Transverse colon (tissue), 4 donors: ENCODE measurements around the gene CELF4.

Experiments
- EP300 ChIP-seq: sonication (generic); formaldehyde crosslinking; IDR thresholded peaks from one replicate; pipeline ENCODE4 v1.6.1; 2017; ENCODE audit warnings: antibody characterized with exemption, low read depth
- POLR2A ChIP-seq: fragments of 450-650 bp; IDR thresholded peaks from one replicate; pipeline ENCODE4 v1.6.1; 2016; ENCODE audit warnings: antibody characterized with exemption, mild to moderate bottlenecking, moderate library complexity
- POLR2AphosphoS5 ChIP-seq, 3 donors: sonication (generic); formaldehyde crosslinking; IDR thresholded peaks; one replicate each; pipeline ENCODE4 v1.6.1; 2016; ENCODE audit warnings: antibody characterized with exemption in 3 of 3
- TF ChIP-seq, protein P1 (sequence below), 5 experiments: fragments of 200-600 bp in 3 of 5; fragments of 450-650 bp in 2 of 5; sonication (generic) in 3 of 5; IDR thresholded peaks; 1 replicate in 2 of 5; 2 replicates in 3 of 5; pipeline ENCODE4 v1.5.1; 2016 to 2017; ENCODE audit warnings: antibody characterized with exemption in 5 of 5, inconsistent platforms in 3 of 5, mild to moderate bottlenecking in 2 of 5, moderate library complexity in 1 of 5

DNA sequence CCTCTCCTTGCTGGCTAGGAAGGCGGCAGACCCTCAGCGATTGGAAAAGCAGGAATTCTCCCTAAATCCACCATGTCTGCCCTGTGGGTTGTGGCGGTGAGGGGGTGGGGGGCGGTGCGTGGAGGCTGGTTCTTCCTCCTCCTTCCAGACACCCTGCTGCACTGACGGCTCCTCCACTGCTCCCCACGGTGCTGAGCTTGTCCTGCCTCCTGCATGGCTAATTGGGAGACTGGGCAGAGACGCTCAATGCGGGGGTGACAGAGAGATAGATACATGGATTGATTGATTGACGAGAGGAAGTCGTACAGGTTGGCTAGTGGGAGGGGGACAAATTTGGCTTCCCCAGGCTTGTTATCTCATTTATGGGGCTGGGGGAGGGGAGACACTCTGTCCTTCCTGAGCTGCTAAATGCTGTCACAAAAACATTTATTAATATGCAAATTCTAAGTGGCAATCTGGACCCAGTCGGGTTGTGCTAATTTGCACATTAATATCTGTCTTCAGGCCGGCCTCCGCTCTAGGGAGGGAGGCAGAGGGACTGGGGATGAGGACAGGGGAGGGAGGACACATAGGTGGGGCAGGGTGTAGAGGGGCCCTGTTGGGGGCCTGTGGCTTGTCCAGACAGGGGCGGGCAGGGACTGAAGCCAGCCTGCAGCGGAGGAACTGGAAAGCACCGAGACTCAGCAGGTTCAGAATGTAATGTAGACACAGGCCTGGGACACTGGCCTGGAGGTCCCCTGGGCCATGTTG is 181.6 kb downstream of the CELF4 start:
- TF ChIP-seq, protein P1, sequence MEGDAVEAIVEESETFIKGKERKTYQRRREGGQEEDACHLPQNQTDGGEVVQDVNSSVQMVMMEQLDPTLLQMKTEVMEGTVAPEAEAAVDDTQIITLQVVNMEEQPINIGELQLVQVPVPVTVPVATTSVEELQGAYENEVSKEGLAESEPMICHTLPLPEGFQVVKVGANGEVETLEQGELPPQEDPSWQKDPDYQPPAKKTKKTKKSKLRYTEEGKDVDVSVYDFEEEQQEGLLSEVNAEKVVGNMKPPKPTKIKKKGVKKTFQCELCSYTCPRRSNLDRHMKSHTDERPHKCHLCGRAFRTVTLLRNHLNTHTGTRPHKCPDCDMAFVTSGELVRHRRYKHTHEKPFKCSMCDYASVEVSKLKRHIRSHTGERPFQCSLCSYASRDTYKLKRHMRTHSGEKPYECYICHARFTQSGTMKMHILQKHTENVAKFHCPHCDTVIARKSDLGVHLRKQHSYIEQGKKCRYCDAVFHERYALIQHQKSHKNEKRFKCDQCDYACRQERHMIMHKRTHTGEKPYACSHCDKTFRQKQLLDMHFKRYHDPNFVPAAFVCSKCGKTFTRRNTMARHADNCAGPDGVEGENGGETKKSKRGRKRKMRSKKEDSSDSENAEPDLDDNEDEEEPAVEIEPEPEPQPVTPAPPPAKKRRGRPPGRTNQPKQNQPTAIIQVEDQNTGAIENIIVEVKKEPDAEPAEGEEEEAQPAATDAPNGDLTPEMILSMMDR (IDR thresholded peaks at IDR 0.05) = no peak
- TF ChIP-seq POLR2A = no peak
- TF ChIP-seq EP300 = no peak
- TF ChIP-seq POLR2AphosphoS5 (IDR thresholded peaks at IDR 0.05) = no peak
